Activated T-helper 1 cell treated with Interleukin-2 at 50 U/mL for 16 hours (primary cell): ENCODE results near the gene HOXD11.

Experiments
- DNase-seq: peaks from one replicate; pipeline ENCODE4 v3.0.0-alpha.2; 2020; ENCODE audit warnings: low read depth

Gene HOXD11

DNA sequence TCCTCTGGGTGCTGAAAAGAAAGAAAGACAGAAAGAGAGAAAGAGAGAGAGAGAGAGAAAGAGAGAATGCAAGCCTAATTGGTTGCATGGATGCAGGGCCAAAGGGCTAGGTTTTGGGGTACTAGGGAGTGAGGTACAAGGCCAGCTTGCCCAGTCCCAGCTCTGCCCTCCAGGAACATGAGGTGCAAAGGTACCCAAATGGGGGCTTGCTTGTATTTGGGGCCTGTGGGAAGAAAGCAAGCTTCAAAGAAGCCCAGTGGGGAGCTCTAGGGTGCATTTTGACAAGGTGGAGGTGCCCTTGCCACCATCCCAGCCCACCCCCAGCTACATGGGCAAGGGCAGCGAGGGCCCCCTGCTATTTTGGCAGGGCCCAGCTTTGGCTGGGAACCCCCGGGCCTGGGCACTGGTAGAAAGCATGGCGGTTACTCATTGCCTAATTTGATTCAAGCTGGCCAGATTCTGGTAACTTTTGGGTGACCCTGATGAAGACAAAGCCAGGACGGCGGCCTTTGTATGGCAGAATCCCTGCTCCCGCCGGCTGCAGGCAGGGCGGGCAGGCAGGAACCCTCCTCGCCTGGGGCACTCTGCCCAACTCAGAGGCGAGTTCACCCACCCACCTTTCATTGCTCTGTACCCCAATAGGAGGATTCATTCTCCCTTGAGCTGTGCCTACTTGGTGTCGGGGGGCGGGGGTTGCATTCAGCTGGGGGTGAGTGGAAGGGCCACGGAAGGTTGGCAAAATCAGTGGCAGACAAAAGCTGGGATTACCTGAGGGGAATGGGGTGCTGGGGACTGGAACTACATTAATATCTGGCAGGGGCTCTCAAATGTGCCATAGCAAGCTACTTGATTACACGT is 43.7 kb downstream of the HOXD11 start:
- DNase-seq, result no peak

DNA sequence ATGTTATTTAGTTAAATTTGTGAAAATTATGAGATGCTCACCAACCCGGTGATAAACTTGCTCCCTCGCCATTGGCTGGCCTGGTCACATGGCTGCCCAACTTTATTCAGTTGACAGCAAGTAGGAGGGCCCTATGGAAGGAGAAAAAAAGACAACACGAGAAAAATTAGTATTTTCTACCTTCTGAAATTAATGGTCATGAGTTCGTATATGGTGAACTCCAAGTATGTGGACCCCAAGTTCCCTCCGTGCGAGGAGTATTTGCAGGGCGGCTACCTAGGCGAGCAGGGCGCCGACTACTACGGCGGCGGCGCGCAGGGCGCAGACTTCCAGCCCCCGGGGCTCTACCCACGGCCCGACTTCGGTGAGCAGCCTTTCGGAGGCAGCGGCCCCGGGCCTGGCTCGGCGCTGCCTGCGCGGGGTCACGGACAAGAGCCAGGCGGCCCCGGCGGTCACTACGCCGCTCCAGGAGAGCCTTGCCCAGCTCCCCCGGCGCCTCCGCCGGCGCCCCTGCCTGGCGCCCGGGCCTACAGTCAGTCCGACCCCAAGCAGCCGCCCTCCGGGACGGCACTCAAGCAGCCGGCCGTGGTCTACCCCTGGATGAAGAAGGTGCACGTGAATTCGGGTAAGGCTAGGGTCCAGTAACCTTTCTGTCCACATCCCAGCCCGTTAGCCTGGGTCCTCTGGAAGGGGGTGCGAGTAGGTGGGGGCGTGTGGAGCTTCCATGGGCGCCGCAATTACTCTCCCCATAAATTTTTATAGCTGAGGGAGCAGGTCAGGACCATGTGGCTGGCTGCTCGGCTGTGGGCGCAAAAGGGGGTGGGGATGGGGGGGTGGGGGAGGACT is 44.6 kb downstream of the HOXD11 start, which contains the start of gene HOXD4:
TSS of gene HOXD4 (plus strand) at position 109 of the 846 bp plus-strand sequence. CDS start at position 193, 84 bp downstream.
- no peak for DNase-seq

DNA sequence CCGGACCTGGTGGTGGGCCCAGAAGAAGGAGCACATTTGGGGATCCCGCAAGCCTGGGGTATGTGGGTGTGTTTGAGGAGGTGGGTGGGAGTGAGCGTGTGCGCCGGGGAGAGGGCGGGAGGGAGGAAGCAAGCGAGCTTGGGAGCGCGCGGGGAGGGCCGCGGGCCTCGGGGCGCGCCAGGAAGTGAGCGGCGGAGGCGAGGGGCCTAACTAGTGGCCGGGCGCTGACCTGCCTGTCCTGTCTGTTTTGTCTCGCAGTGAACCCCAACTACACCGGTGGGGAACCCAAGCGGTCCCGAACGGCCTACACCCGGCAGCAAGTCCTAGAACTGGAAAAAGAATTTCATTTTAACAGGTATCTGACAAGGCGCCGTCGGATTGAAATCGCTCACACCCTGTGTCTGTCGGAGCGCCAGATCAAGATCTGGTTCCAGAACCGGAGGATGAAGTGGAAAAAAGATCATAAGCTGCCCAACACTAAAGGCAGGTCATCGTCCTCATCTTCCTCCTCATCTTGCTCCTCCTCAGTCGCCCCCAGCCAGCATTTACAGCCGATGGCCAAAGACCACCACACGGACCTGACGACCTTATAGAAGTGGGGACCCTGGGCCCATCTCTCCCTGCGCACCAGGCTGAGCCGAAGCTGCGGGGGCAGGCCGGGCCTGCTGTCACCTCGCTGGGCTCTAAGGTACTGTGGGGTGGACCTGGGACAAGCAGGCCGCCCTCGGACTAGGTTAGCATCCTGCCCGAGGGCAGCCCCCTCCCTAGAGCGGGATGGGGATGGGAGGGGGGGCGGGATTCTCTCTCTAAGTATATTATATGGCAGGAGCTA is 45.5 kb downstream of the HOXD11 start:
- DNase-seq, result no peak

DNA sequence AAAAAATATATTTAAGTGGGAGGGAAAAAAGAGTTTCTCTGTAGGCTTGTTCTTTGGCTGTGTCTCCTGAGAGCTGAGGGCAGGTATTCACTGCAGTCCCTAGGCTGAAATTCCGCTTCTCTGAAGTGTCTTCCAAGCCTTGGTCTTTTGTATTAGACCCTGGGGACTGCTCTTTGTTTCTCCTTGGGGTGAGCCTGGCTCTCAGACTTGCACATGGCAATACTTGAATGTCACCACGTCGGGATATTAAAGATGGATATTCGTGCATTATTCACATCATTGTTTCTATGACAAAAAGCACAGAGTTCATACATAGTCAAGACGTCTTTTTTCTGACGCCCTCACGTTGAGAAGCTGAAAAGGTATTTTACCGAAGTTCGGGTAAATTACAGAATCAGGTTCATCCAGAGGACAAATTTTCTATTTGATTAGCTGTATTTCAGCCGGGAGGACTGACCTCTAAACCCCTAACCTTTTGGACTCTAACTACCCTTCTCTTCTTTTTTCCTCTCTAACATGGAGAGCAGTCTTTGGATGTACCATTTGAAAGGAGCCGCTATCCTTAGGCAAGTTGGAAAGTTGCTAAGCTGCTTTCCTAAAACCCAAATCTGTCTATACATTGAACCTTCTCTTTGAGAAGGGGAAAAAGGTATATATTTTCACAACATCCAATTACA is 47.6 kb downstream of the HOXD11 start:
- DNase-seq, result no peak

GRCh38 chr2:176155356-176156044 is 48.4 kb downstream of the HOXD11 start:
- no peak for DNase-seq

DNA sequence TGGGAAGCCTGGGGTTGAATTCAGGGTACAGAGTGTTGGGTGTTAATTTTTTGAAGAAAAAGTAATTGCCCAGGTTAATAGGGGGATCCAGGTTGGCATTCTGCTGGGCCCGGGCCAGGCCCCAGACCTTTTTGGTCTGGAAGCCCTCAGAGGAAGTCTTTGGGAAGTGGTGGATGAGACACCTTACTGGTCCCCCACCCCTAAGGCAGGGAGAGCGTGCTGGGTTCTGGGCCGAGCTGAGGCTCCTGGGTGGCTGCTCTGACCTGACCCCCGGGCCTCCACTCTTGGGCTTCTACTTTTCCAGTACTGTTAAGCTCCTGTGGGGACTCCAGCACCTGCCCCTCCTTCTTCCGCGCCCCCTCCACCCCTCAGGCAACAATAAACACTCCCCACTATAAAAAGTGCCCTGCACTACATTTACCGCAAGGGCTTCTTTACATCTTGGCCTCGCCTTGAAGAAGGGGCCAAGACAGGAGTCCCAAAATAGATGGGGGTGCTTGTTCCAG is 49.3 kb downstream of the HOXD11 start:
- DNase-seq, result no peak

DNA sequence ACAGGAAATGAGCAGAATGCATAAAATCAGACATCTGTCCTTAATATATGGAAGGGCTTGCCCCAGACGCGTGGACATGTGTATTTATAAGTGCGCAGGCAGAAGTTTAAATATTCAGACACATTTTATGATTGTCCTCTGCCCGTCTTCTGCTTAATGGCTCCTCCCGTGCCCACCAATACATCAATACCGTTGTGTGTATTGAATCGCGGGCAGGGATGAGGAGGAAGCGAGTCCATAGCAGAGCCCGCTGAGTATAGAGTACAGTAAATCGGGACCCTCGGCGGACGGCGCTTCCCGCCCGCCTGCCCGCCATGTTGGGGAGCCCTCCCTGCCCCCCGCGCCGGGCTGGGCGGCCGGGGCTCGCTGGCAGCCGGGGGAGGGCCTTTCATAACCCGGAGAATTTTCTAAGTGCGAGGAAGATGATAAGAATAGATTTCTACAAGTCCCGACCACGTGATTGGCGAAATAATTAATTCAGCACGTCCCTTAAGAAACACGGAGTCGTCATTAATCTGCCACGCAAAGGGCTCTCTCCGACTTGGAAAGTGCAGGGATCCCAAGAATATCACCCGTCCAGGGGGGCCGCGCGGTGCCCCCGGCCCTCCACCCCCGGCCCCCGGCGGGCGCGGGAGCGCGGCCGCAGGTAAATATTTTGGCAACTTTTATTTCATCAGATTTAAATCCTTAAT is 49.9 kb downstream of the HOXD11 start, which contains the start of gene HOXD3:
TSS of gene HOXD3 (plus strand) at position 501 of the 692 bp plus-strand sequence. CDS start 11,808 bp downstream, outside the sequence.
- no peak for DNase-seq

DNA sequence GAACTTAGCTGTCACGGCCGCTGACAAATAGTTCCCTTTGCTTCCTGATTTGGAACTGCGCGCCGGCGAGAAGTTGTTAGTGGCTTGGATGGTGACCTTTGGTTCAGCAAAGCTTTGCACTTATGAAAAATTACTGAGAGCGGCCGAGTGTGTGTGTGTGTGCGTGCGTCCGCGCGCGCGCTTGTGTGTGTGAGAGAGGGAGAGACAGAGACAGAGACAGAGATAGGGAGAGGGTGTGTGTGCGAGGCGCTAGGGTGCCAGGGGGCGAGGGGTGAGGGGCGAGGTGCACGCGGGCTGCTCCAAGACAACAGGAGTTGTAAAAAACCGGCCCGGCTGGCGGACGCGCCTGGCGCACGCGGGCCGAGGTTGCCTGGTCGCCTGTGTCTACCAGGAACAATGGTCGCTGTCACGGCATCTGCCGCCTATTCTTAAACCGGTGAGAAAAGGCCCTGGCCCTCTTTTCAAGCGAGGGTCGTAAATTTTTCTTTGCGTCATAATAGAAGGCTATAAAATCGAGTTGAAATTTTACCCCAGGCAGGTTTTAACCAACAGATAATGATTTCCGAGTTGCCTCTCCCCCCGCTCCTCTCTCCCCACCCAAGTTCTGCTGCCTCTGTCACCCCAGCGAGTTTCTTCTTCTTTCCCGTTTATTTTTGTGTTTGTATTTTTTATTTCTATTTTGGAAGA is 50.6 kb downstream of the HOXD11 start:
- DNase-seq, result no peak

DNA sequence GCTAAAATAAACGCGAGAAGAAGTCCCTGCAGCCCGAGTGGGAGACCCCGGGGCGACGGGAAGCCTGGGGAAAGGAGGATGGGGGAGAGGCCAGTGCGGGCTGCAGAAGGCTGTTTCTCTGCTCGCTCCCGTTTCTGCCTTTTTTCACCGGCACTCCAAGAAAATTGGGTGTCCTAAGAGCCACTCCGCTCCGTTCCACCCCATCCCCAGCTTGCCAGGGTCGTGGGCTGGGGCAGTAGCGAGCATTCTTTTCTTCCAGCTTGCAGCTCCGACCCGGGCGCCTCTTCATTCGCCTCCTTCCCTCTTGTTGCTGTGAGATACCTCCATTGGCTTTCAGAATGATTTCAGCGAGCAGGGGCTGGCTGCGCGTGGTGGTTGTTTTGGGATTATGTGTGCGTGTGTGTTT is 51.1 kb downstream of the HOXD11 start:
- no peak for DNase-seq

GRCh38 chr2:176158855-176159662 is 52.0 kb downstream of the HOXD11 start:
- no peak for DNase-seq
